Activated CD4-positive, alpha-beta T cell treated with anti-CD3 and anti-CD28 coated beads, Interleukin-2, amount 10 ng/mL, durations not matched to agents 24 days and 14 days (primary cell): Measurements from ENCODE around the gene HPCAL4. TPM values are rescaled to one million over a fixed set of nuclear protein-coding genes. Genes with fewer than 3 reads are reported as not detected.

Source experiments
- DNase-seq: peaks from one replicate; pipeline ENCODE4 v3.0.0; 2022
- H3K27ac Mint-ChIP-seq: one replicate; pipeline ENCODE4 v1.8.0; 2022; ENCODE audit warnings: mild to moderate bottlenecking, mixed read lengths
- H3K27me3 Mint-ChIP-seq: one replicate; pipeline ENCODE4 v1.8.0; 2022; ENCODE audit warnings: mixed read lengths
- H3K36me3 Mint-ChIP-seq: one replicate; pipeline ENCODE4 v1.8.0; 2022; ENCODE audit warnings: low read depth, mild to moderate bottlenecking, mixed read lengths
- H3K4me1 Mint-ChIP-seq: one replicate; pipeline ENCODE4 v1.8.0; 2021; ENCODE audit warnings: mixed read lengths
- H3K4me3 Mint-ChIP-seq: one replicate; pipeline ENCODE4 v1.8.0; 2022; ENCODE audit warnings: mild to moderate bottlenecking, moderate library complexity, mixed read lengths
- H3K9me3 Mint-ChIP-seq: one replicate; pipeline ENCODE4 v1.8.0; 2021; ENCODE audit warnings: mixed read lengths
- intact Hi-C: fragments of 100-400 bp; cut with micrococcal nuclease; formaldehyde crosslinking; loops from one replicate; pipeline ENCODE4 v1.15.1; 2023
- total RNA-seq: library from RNA; stranded (reverse); gene quantifications from 2 replicates; pipeline ENCODE4 v1.2.3, GENCODE V29; 2022

HPCAL4 gene
- total RNA-seq, 1 donor from 2014 or later: 0.44 TPM

GRCh38 chr1:39678889-39679288, 12.3 kb downstream of the HPCAL4 start:
- Mint-ChIP-seq H3K4me1 (peaks cover 5% of the 10 kb centered on the region), H3K9me3 (no peaks in the 10 kb centered on the region), H3K27me3 (peaks cover 22% of the 10 kb centered on the region), H3K36me3 (no peaks in the 10 kb centered on the region), H3K27ac (no peak overlapping the region), H3K4me3 (no peak overlapping the region)
- DNase-seq: no peak
- intact Hi-C loops: no loop called here

GRCh38 chr1:39677645-39678044, 13.6 kb downstream of the HPCAL4 start:
- no peak for DNase-seq
- peaks cover 26% of the 10 kb centered on the region for H3K27me3 Mint-ChIP-seq
- H3K4me1 Mint-ChIP-seq: peaks cover 5% of the 10 kb centered on the region
- H3K9me3 Mint-ChIP-seq: no peaks in the 10 kb centered on the region
- no peak overlapping the region for H3K4me3 Mint-ChIP-seq
- H3K27ac Mint-ChIP-seq: no peak overlapping the region
- intact Hi-C loops: no loop called here
- H3K36me3 Mint-ChIP-seq: no peaks in the 10 kb centered on the region

- no peak overlapping the region for H3K4me3 Mint-ChIP-seq
- H3K27ac Mint-ChIP-seq: no peak overlapping the region
- DNase-seq: no peak
- H3K4me1 Mint-ChIP-seq: peaks cover 9% of the 10 kb centered on the region
- no peaks in the 10 kb centered on the region for H3K36me3 Mint-ChIP-seq
- H3K27me3 Mint-ChIP-seq: peaks cover 29% of the 10 kb centered on the region
- intact Hi-C loops: no loop called here
- no peaks in the 10 kb centered on the region for H3K9me3 Mint-ChIP-seq
Observed at GRCh38 chr1:39676948-39677548, 14.2 kb downstream of the HPCAL4 start.

- no peaks in the 10 kb centered on the region for H3K36me3 Mint-ChIP-seq
- peaks cover 8% of the 10 kb centered on the region for H3K4me1 Mint-ChIP-seq
- DNase-seq: no peak
- H3K9me3 Mint-ChIP-seq: no peaks in the 10 kb centered on the region
- peaks cover 30% of the 10 kb centered on the region for H3K27me3 Mint-ChIP-seq
- intact Hi-C loops: no loop called here
- no peak overlapping the region for H3K27ac Mint-ChIP-seq
- no peak overlapping the region for H3K4me3 Mint-ChIP-seq
Observed at GRCh38 chr1:39675220-39675619, 16.0 kb downstream of the HPCAL4 start.

- Mint-ChIP-seq H3K36me3 (no peaks in the 10 kb centered on the region), H3K27me3 (peaks cover 32% of the 10 kb centered on the region), H3K27ac (no peak overlapping the region), H3K4me1 (peaks cover 12% of the 10 kb centered on the region), H3K4me3 (no peak overlapping the region), H3K9me3 (no peaks in the 10 kb centered on the region)
- DNase-seq: no peak
- intact Hi-C loops: no loop called here
Observed at GRCh38 chr1:39673215-39673614, 18.0 kb downstream of the HPCAL4 start.

- Mint-ChIP-seq H3K27ac (no peak overlapping the region), H3K9me3 (no peaks in the 10 kb centered on the region), H3K4me1 (peaks cover 15% of the 10 kb centered on the region), H3K4me3 (peak overlapping the region; percentile 60), H3K36me3 (no peaks in the 10 kb centered on the region), H3K27me3 (peaks cover 32% of the 10 kb centered on the region)
- DNase-seq: peak; percentile 77
- intact Hi-C loops: no loop called here
Observed at GRCh38 chr1:39672551-39672947, 18.7 kb downstream of the HPCAL4 start.

- Mint-ChIP-seq H3K36me3 (no peaks in the 10 kb centered on the region), H3K9me3 (no peaks in the 10 kb centered on the region), H3K4me1 (peaks cover 21% of the 10 kb centered on the region), H3K27ac (no peak within 1 kb of the TSS), H3K27me3 (peaks cover 32% of the 10 kb centered on the region), H3K4me3 (peak within 1 kb of the TSS; percentile 60)
- intact Hi-C loops: no loop called here
- DNase-seq: peak; percentile 81
Observed at GRCh38 chr1:39671793-39672550, 19.3 kb downstream of the HPCAL4 start, which contains the start of gene NT5C1A. TSS of gene NT5C1A (minus strand) at chr1:39672107. CDS start at chr1:39672038, 69 bp downstream.

- H3K9me3 Mint-ChIP-seq: no peaks in the 10 kb centered on the region
- H3K27ac Mint-ChIP-seq: no peak overlapping the region
- H3K36me3 Mint-ChIP-seq: no peaks in the 10 kb centered on the region
- DNase-seq: peak; percentile 60
- intact Hi-C loops: no loop called here
- peaks cover 32% of the 10 kb centered on the region for H3K27me3 Mint-ChIP-seq
- peaks cover 26% of the 10 kb centered on the region for H3K4me1 Mint-ChIP-seq
- H3K4me3 Mint-ChIP-seq: no peak overlapping the region
Observed at GRCh38 chr1:39671433-39671792, 19.8 kb downstream of the HPCAL4 start.

GRCh38 chr1:39670689-39671088, 20.5 kb downstream of the HPCAL4 start:
- no peak for DNase-seq

GRCh38 chr1:39668894-39669293, 22.3 kb downstream of the HPCAL4 start:
- H3K27ac Mint-ChIP-seq: no peak overlapping the region

More at GRCh38 chr1:39670689-39671088, 20.5 kb downstream of the HPCAL4 start:
- H3K4me1 Mint-ChIP-seq: peaks cover 30% of the 10 kb centered on the region
- no peak overlapping the region for H3K27ac Mint-ChIP-seq
- no peaks in the 10 kb centered on the region for H3K9me3 Mint-ChIP-seq
- H3K4me3 Mint-ChIP-seq: no peak overlapping the region
- no peaks in the 10 kb centered on the region for H3K36me3 Mint-ChIP-seq
- intact Hi-C loops: no loop called here
- H3K27me3 Mint-ChIP-seq: peaks cover 34% of the 10 kb centered on the region

GRCh38 chr1:39668111-39668510, 23.1 kb downstream of the HPCAL4 start:
- H3K9me3 Mint-ChIP-seq: no peaks in the 10 kb centered on the region
- no peak overlapping the region for H3K4me3 Mint-ChIP-seq
- DNase-seq: no peak
- peaks cover 30% of the 10 kb centered on the region for H3K4me1 Mint-ChIP-seq
- H3K27me3 Mint-ChIP-seq: peaks cover 21% of the 10 kb centered on the region
- intact Hi-C loops: no loop called here
- no peaks in the 10 kb centered on the region for H3K36me3 Mint-ChIP-seq
- H3K27ac Mint-ChIP-seq: no peak overlapping the region

More at GRCh38 chr1:39668894-39669293, 22.3 kb downstream of the HPCAL4 start:
- intact Hi-C loops: no loop called here
- no peak for DNase-seq
- H3K4me3 Mint-ChIP-seq: no peak overlapping the region
- H3K4me1 Mint-ChIP-seq: peaks cover 30% of the 10 kb centered on the region
- peaks cover 27% of the 10 kb centered on the region for H3K27me3 Mint-ChIP-seq
- no peaks in the 10 kb centered on the region for H3K9me3 Mint-ChIP-seq
- H3K36me3 Mint-ChIP-seq: no peaks in the 10 kb centered on the region

- Mint-ChIP-seq H3K27ac (peak overlapping the region; percentile 47), H3K36me3 (no peaks in the 10 kb centered on the region), H3K4me1 (peaks cover 26% of the 10 kb centered on the region), H3K4me3 (peak overlapping the region; percentile 20), H3K9me3 (no peaks in the 10 kb centered on the region), H3K27me3 (peaks cover 12% of the 10 kb centered on the region)
- DNase-seq: peak; percentile 78
- intact Hi-C loops: loop anchor here (1.0 to 2.0 kb wide), 3 partner anchors 25 to 564 kb away; partner anchors contain the start of gene HPCAL4
Observed at GRCh38 chr1:39666772-39667171, 24.5 kb downstream of the HPCAL4 start.

- no peak overlapping the region for H3K27ac Mint-ChIP-seq
- no peaks in the 10 kb centered on the region for H3K36me3 Mint-ChIP-seq
- H3K4me3 Mint-ChIP-seq: no peak overlapping the region
- no peak for DNase-seq
- peaks cover 5% of the 10 kb centered on the region for H3K27me3 Mint-ChIP-seq
- no peaks in the 10 kb centered on the region for H3K9me3 Mint-ChIP-seq
- H3K4me1 Mint-ChIP-seq: peaks cover 22% of the 10 kb centered on the region
- intact Hi-C loops: no loop called here
Observed at GRCh38 chr1:39663559-39663958, 27.7 kb downstream of the HPCAL4 start.

GRCh38 chr1:39662861-39663260, 28.4 kb downstream of the HPCAL4 start:
- Mint-ChIP-seq H3K27ac (peak overlapping the region; percentile 48), H3K27me3 (peaks cover 5% of the 10 kb centered on the region), H3K36me3 (no peaks in the 10 kb centered on the region), H3K9me3 (no peaks in the 10 kb centered on the region), H3K4me1 (peaks cover 21% of the 10 kb centered on the region), H3K4me3 (no peak overlapping the region)
- DNase-seq: no peak
- intact Hi-C loops: no loop called here
